Prostate gland (tissue), 2 donors: ENCODE data around the gene TPBGL.

Experiments used
- POLR2A ChIP-seq: fragments of 450-650 bp; IDR thresholded peaks from one replicate; pipeline ENCODE4 v1.6.1; 2016; ENCODE audit warnings: antibody characterized with exemption, mild to moderate bottlenecking
- POLR2AphosphoS5 ChIP-seq: sonication (generic); formaldehyde crosslinking; IDR thresholded peaks from one replicate; pipeline ENCODE4 v1.6.1; 2017; ENCODE audit warnings: antibody characterized with exemption
- TF ChIP-seq, protein P1 (sequence below), 4 experiments: fragments of 200-600 bp in 2 of 4; fragments of 450-650 bp in 2 of 4; sonication (generic) in 2 of 4; IDR thresholded peaks; 1 replicate in 3 of 4; 2 replicates in 1 of 4; pipeline ENCODE4 v1.5.1; 2016 to 2019; ENCODE audit warnings: antibody characterized with exemption in 4 of 4, mild to moderate bottlenecking in 2 of 4, moderate library complexity in 2 of 4

DNA sequence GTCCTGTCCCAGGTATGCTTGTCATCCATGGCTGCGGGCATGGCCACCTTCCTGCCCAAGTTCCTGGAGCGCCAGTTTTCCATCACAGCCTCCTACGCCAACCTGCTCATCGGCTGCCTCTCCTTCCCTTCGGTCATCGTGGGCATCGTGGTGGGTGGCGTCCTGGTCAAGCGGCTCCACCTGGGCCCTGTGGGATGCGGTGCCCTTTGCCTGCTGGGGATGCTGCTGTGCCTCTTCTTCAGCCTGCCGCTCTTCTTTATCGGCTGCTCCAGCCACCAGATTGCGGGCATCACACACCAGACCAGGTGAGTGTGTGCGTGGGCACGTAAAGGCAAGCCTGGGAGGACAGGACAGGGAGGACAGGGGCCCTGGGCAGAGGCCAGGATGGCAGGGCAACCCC lies 47.3 kb upstream of the TPBGL start:
- TF ChIP-seq, protein P1, sequence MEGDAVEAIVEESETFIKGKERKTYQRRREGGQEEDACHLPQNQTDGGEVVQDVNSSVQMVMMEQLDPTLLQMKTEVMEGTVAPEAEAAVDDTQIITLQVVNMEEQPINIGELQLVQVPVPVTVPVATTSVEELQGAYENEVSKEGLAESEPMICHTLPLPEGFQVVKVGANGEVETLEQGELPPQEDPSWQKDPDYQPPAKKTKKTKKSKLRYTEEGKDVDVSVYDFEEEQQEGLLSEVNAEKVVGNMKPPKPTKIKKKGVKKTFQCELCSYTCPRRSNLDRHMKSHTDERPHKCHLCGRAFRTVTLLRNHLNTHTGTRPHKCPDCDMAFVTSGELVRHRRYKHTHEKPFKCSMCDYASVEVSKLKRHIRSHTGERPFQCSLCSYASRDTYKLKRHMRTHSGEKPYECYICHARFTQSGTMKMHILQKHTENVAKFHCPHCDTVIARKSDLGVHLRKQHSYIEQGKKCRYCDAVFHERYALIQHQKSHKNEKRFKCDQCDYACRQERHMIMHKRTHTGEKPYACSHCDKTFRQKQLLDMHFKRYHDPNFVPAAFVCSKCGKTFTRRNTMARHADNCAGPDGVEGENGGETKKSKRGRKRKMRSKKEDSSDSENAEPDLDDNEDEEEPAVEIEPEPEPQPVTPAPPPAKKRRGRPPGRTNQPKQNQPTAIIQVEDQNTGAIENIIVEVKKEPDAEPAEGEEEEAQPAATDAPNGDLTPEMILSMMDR (IDR thresholded peaks at IDR 0.05), result no peak
- TF ChIP-seq POLR2A, result no peak
- no peak for TF ChIP-seq POLR2AphosphoS5
